HCT116 (cell line): ENCODE measurements around the gene CIROP. TPM values are rescaled to one million over a fixed set of nuclear protein-coding genes. Genes with fewer than 3 reads are reported as not detected.

Experiments used
- ATAC-seq: fragments of 200-7000 bp; cut with Tn5 transposase; 2 replicates; pipeline ENCODE4 v1.9.1; 2020; ENCODE audit warnings: mild to moderate bottlenecking, moderate library complexity
- BruUV-seq: library from RNA; stranded (reverse); fragments of 400-500 nt; replicated peaks from 2 replicates; lab custom pipeline; 2021; lab: Mats Ljungman, UMichigan
- CTCF ChIA-PET: fragments of 300-600 bp; sonication (Branson Sonifier 250); formaldehyde crosslinking; loops from one replicate; lab custom pipeline; 2021; ENCODE audit warnings: antibody characterized with exemption; lab: Charles Lee
- POLR2A ChIA-PET: fragments of 300-600, 350-600 bp; sonication (Branson Sonifier 250); formaldehyde crosslinking; loops from one replicate; lab custom pipeline; 2021; ENCODE audit warnings: antibody characterized with exemption; lab: Charles Lee
- RAD21 ChIA-PET, 2 experiments: fragments of 300-600 bp; sonication (Branson Sonifier 250); formaldehyde crosslinking; loops; one replicate each; lab custom pipeline; 2023; ENCODE audit warnings: low total read pairs in 2 of 2; ENCODE audit not compliant: uncharacterized antibody in 2 of 2, unreplicated experiment in 2 of 2, low non-redundant PET in 1 of 2; lab: Charles Lee
- DNase-seq: peaks from one replicate; pipeline ENCODE4 v3.0.0-alpha.2; 2010; ENCODE audit warnings: low read depth, low spot score
- H2AFZ ChIP-seq: fragments of 200-600 bp; shearing (Covaris generic), sonication (generic); 2 replicates; pipeline ENCODE4 v1.6.1; 2017; ENCODE audit warnings: low read depth, mixed run types, mixed read lengths, antibody characterized with exemption, low read length; ENCODE audit not compliant: poor library complexity, severe bottlenecking
- H3K27ac ChIP-seq: 2 replicates; pipeline ENCODE4 v1.5.1; 2012; ENCODE audit warnings: low read depth, low read length
- H3K27me3 ChIP-seq: fragments of 200-600 bp; sonication (generic); 2 replicates; pipeline ENCODE4 v1.6.1; 2016; ENCODE audit warnings: mixed run types, low read length, mixed read lengths; ENCODE audit not compliant: insufficient read depth
- H3K36me3 ChIP-seq, 2 experiments: fragments of 200-500 bp in 1 of 2; fragments of 200-600 bp in 1 of 2; sonication (Bioruptor generic) in 1 of 2; sonication (generic) in 1 of 2; 2 replicates each; pipeline versions ENCODE4 v1.5.1 to v1.6.1; 2014 to 2016; ENCODE audit warnings: low read length in 2 of 2, inconsistent platforms in 1 of 2, mixed read lengths in 1 of 2, mixed run types in 1 of 2; ENCODE audit not compliant: insufficient read depth in 2 of 2, control insufficient read depth in 1 of 2
- H3K4me1 ChIP-seq, 2 experiments: fragments of 200-600 bp in 1 of 2; sonication (generic) in 1 of 2; 2 replicates each; pipeline versions ENCODE4 v1.5.1 to v1.6.1; 2012 to 2017; ENCODE audit warnings: low read length in 2 of 2, inconsistent platforms in 1 of 2, mild to moderate bottlenecking in 1 of 2, mixed read lengths in 1 of 2, mixed run types in 1 of 2, moderate library complexity in 1 of 2; ENCODE audit not compliant: insufficient read depth in 2 of 2, control insufficient read depth in 1 of 2
- H3K4me2 ChIP-seq: fragments of 200-600 bp; sonication (generic); 2 replicates; pipeline ENCODE4 v1.6.1; 2017; ENCODE audit warnings: mixed run types, low read length, mixed read lengths
- H3K4me3 ChIP-seq, 2 experiments: fragments of 200-600 bp in 1 of 2; sonication (generic) in 1 of 2; replicated peaks in 1 of 2; 2 replicates each; pipeline ENCODE4 v1.5.1; 2011 to 2016; ENCODE audit warnings: low read length in 2 of 2, control low read depth in 1 of 2, low read depth in 1 of 2, mild to moderate bottlenecking in 1 of 2, mixed read lengths in 1 of 2, mixed run types in 1 of 2
- H3K79me2 ChIP-seq: fragments of 200-600 bp; sonication (generic); 2 replicates; pipeline ENCODE4 v1.6.1; 2017; ENCODE audit warnings: mild to moderate bottlenecking, mixed run types, low read length, moderate library complexity, mixed read lengths; ENCODE audit not compliant: insufficient read depth
- H3K9ac ChIP-seq: fragments of 200-600 bp; sonication (generic); 2 replicates; pipeline ENCODE4 v1.6.1; 2016; ENCODE audit warnings: low read length, mixed read lengths
- H3K9me2 ChIP-seq: fragments of 200-600 bp; sonication (generic), shearing (Covaris generic); 2 replicates; pipeline ENCODE4 v1.6.1; 2017; ENCODE audit warnings: mixed run types, mild to moderate bottlenecking, moderate library complexity; ENCODE audit not compliant: insufficient read depth
- H3K9me3 ChIP-seq, 2 experiments: fragments of 200-500 bp in 1 of 2; fragments of 200-600 bp in 1 of 2; sonication (Bioruptor generic) in 1 of 2; sonication (generic) in 1 of 2; 2 replicates each; pipeline ENCODE4 v1.6.1; 2014 to 2017; ENCODE audit warnings: low read length in 2 of 2, mixed read lengths in 2 of 2, inconsistent platforms in 1 of 2, low read depth in 1 of 2, mild to moderate bottlenecking in 1 of 2, mixed run types in 1 of 2, moderate library complexity in 1 of 2; ENCODE audit not compliant: control insufficient read depth in 1 of 2, insufficient read depth in 1 of 2
- H4K20me1 ChIP-seq: fragments of 200-600 bp; sonication (generic), shearing (Covaris generic); 2 replicates; pipeline ENCODE4 v1.6.1; 2017; ENCODE audit warnings: mixed run types, mild to moderate bottlenecking, moderate library complexity; ENCODE audit not compliant: insufficient read depth
- CBX3 ChIP-seq: IDR thresholded peaks from 2 replicates; pipeline ENCODE4 v1.6.1; 2012; ENCODE audit warnings: low read depth
- CEBPB ChIP-seq: IDR thresholded peaks from 2 replicates; pipeline ENCODE4 v1.6.1; 2012; ENCODE audit warnings: low read depth
- EGR1 ChIP-seq: IDR thresholded peaks from 2 replicates; pipeline ENCODE4 v1.6.1; 2012; ENCODE audit warnings: low read depth
- ELF1 ChIP-seq: IDR thresholded peaks from 2 replicates; pipeline ENCODE4 v1.6.1; 2012; ENCODE audit warnings: low read depth, borderline replicate concordance
- EZH2 ChIP-seq: fragments of 200-600 bp; sonication (generic); IDR thresholded peaks from 2 replicates; pipeline ENCODE4 v1.6.1; 2017; ENCODE audit warnings: antibody characterized with exemption, mixed run types
- EZH2phosphoT487 ChIP-seq: fragments of 200-600 bp; IDR thresholded peaks from 2 replicates; pipeline ENCODE4 v1.6.1; 2018; ENCODE audit warnings: antibody characterized with exemption, borderline replicate concordance
- FOSL1 ChIP-seq: IDR thresholded peaks from 2 replicates; pipeline ENCODE4 v1.6.1; 2012; ENCODE audit warnings: low read depth
- JUND ChIP-seq: IDR thresholded peaks from 2 replicates; pipeline ENCODE4 v1.6.1; 2012
- MAX ChIP-seq: IDR thresholded peaks from 2 replicates; pipeline ENCODE4 v1.6.1; 2012
- POLR2A ChIP-seq: IDR thresholded peaks from 2 replicates; pipeline ENCODE4 v1.7.0; 2011; ENCODE audit warnings: borderline replicate concordance; ENCODE audit not compliant: insufficient read depth, insufficient read length; ENCODE audit errors: extremely low read depth
- POLR2AphosphoS5 ChIP-seq: IDR thresholded peaks from 2 replicates; pipeline ENCODE4 v1.6.1; 2011; ENCODE audit warnings: mild to moderate bottlenecking, low read depth, low read length, moderate library complexity
- RAD21 ChIP-seq: IDR thresholded peaks from 2 replicates; pipeline ENCODE4 v1.6.1; 2012; ENCODE audit warnings: low read depth, mild to moderate bottlenecking
- SIN3A ChIP-seq: IDR thresholded peaks from 2 replicates; pipeline ENCODE4 v1.6.1; 2012; ENCODE audit warnings: low read depth
- SP1 ChIP-seq: IDR thresholded peaks from 2 replicates; pipeline ENCODE4 v1.6.1; 2012; ENCODE audit warnings: low read depth
- SRF ChIP-seq: IDR thresholded peaks from 2 replicates; pipeline ENCODE4 v1.6.1; 2012; ENCODE audit warnings: low read depth
- TCF7L2 ChIP-seq: IDR thresholded peaks from 2 replicates; pipeline ENCODE4 v1.7.0; 2011; ENCODE audit warnings: borderline replicate concordance, inconsistent platforms; ENCODE audit not compliant: insufficient read depth, insufficient read length; ENCODE audit errors: extremely low read depth
- YY1 ChIP-seq: IDR thresholded peaks from 2 replicates; pipeline ENCODE4 v1.6.1; 2011; ENCODE audit warnings: low read length, low read depth, moderate library complexity, mild to moderate bottlenecking; ENCODE audit not compliant: insufficient replicate concordance; ENCODE audit errors: extremely low read depth
- ZNF274 ChIP-seq: fragments of 200-500 bp; sonication (Bioruptor generic); IDR thresholded peaks from 2 replicates; pipeline ENCODE4 v1.6.1; 2014; ENCODE audit warnings: mild to moderate bottlenecking, low read depth, low read length, inconsistent platforms
- intact Hi-C: fragments of 100-400 bp; cut with micrococcal nuclease; formaldehyde crosslinking; loops from 2 replicates; pipeline ENCODE4 v1.10.0; 2022
- total RNA-seq: library from RNA; stranded (reverse); gene quantifications from one replicate; pipeline ENCODE4 v1.2.1, GENCODE V29; 2021; ENCODE audit not compliant: unreplicated experiment
- TF ChIP-seq, protein P1 (sequence below): IDR thresholded peaks from 2 replicates; pipeline ENCODE4 v1.6.1; 2012
- TF ChIP-seq, protein P2 (sequence below): IDR thresholded peaks from 2 replicates; pipeline ENCODE4 v1.6.1; 2012; ENCODE audit warnings: low read depth

Gene CIROP
- total RNA-seq, 1 experiment from 2014 or later = not detected

DNA sequence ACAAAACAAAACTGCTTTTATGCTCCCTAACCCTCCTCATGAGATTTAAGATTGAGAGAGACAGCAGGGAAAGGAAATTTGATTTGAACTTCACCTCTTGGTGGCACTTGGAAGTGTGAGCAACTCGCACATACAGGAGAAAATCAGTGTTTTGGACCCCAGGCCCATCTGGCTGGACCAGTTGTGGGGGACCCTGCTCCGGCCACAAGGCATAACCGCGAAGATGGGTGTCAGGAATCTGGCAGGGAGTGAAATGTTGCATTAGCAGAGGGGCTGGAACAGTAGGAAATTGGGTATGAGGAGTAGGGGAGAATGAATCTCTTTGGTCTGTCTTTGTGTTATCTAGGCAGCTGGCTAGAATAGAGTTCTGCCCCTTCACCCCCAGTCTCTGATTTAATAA is 1.2 kb downstream of the CIROP start:
- CTCF ChIA-PET = no interaction called here
- no peak overlapping the region for H3K4me3 ChIP-seq

More for the DNA sequence above, 1.2 kb downstream of the CIROP start:
- Histone ChIP-seq H2AFZ (no peak overlapping the region), H3K4me1 (no peaks in the 10 kb centered on the region), H3K27me3 (no peaks in the 10 kb centered on the region; the same call in 1 of the 2 replicates), H3K4me2 (no peak overlapping the region), H3K27ac (no peak overlapping the region), H3K9me2 (no peaks in the 10 kb centered on the region), H3K9me3 (no peaks in the 10 kb centered on the region), H3K36me3 (peaks cover 4 to 6% of the 10 kb centered on the region in 2 experiments; a peak in 3 of 4 replicates), H3K9ac (no peak overlapping the region), H3K79me2 (peaks cover 7% of the 10 kb centered on the region; the same call in 1 of the 2 replicates), H4K20me1 (no peaks in the 10 kb centered on the region)
- no peak for ATAC-seq
- DNase-seq = no peak
- intact Hi-C loops = no loop called here
- ChIA-PET POLR2A (interaction anchor here (1.5 kb wide), 1 partner anchor 9 kb away, joined by 7 read pairs; the partner anchor contains the start of genes ACIN1 and C14orf119), RAD21 (no interaction called here)
- TF ChIP-seq YY1 = no peak
- no peak for TF ChIP-seq JUND
- TF ChIP-seq MAX = no peak
- TF ChIP-seq SIN3A = no peak
- no peak for TF ChIP-seq ELF1
- TF ChIP-seq FOSL1 = no peak
- TF ChIP-seq EZH2 = no peak
- no peak for TF ChIP-seq POLR2AphosphoS5
- TF ChIP-seq, protein P1, sequence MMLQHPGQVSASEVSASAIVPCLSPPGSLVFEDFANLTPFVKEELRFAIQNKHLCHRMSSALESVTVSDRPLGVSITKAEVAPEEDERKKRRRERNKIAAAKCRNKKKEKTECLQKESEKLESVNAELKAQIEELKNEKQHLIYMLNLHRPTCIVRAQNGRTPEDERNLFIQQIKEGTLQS = no peak
- no peak for TF ChIP-seq SP1
- TF ChIP-seq TCF7L2 = no peak
- no peak for TF ChIP-seq CBX3
- TF ChIP-seq EZH2phosphoT487 = no peak
- no peak for TF ChIP-seq CEBPB
- no peak for TF ChIP-seq ZNF274
- TF ChIP-seq RAD21 = no peak
- TF ChIP-seq SRF = no peak
- TF ChIP-seq POLR2A = no peak
- TF ChIP-seq, protein P2, sequence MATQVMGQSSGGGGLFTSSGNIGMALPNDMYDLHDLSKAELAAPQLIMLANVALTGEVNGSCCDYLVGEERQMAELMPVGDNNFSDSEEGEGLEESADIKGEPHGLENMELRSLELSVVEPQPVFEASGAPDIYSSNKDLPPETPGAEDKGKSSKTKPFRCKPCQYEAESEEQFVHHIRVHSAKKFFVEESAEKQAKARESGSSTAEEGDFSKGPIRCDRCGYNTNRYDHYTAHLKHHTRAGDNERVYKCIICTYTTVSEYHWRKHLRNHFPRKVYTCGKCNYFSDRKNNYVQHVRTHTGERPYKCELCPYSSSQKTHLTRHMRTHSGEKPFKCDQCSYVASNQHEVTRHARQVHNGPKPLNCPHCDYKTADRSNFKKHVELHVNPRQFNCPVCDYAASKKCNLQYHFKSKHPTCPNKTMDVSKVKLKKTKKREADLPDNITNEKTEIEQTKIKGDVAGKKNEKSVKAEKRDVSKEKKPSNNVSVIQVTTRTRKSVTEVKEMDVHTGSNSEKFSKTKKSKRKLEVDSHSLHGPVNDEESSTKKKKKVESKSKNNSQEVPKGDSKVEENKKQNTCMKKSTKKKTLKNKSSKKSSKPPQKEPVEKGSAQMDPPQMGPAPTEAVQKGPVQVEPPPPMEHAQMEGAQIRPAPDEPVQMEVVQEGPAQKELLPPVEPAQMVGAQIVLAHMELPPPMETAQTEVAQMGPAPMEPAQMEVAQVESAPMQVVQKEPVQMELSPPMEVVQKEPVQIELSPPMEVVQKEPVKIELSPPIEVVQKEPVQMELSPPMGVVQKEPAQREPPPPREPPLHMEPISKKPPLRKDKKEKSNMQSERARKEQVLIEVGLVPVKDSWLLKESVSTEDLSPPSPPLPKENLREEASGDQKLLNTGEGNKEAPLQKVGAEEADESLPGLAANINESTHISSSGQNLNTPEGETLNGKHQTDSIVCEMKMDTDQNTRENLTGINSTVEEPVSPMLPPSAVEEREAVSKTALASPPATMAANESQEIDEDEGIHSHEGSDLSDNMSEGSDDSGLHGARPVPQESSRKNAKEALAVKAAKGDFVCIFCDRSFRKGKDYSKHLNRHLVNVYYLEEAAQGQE = no peak
- no peak for TF ChIP-seq EGR1
- BruUV-seq = no TSS peak
